Keratinocyte (primary cell): ENCODE data around the gene ATIC. TPM values are rescaled to one million over a fixed set of nuclear protein-coding genes. Genes with fewer than 3 reads are reported as not detected.

Experiments used
- DNase-seq: peaks from one replicate; pipeline ENCODE4 v3.0.0-alpha.2; 2011; ENCODE audit warnings: low read depth, missing footprints, low spot score
- FAIRE-seq: peaks from 2 replicates; lab custom pipeline; 2011; peaks lifted over from hg19 to GRCh38; lab: Jason Lieb, UNC
- H2AFZ ChIP-seq: 2 replicates; pipeline ENCODE4 v1.6.0; 2012; ENCODE audit warnings: low read length, control low read depth, inconsistent platforms; ENCODE audit not compliant: control insufficient read depth
- H3K27ac ChIP-seq: 2 replicates; pipeline ENCODE4 v1.5.1; 2011; ENCODE audit warnings: low read length; ENCODE audit not compliant: control insufficient read depth, insufficient read depth
- H3K27me3 ChIP-seq: 3 replicates; pipeline ENCODE4 v1.6.0; 2011; ENCODE audit warnings: low read length; ENCODE audit not compliant: control insufficient read depth, insufficient read depth; ENCODE audit errors: extremely low read depth
- H3K36me3 ChIP-seq, 2 experiments: 2 replicates in 1 of 2; 3 replicates in 1 of 2; pipeline ENCODE4 v1.5.1; 2011; ENCODE audit warnings: low read length in 2 of 2, mild to moderate bottlenecking in 1 of 2; ENCODE audit not compliant: control insufficient read depth in 2 of 2, insufficient read depth in 2 of 2; ENCODE audit errors: extremely low read depth in 1 of 2
- H3K4me1 ChIP-seq: 3 replicates; pipeline ENCODE4 v1.5.1; 2011; ENCODE audit warnings: low read length; ENCODE audit not compliant: control insufficient read depth, insufficient read depth; ENCODE audit errors: extremely low read depth
- H3K4me2 ChIP-seq: 3 replicates; pipeline ENCODE4 v1.6.0; 2011; ENCODE audit warnings: low read depth, low read length; ENCODE audit not compliant: control insufficient read depth, insufficient read depth; ENCODE audit errors: extremely low read depth
- H3K4me3 ChIP-seq, 3 experiments: fragments of 200-600 bp in 1 of 3; sonication (generic) in 1 of 3; 2 replicates in 2 of 3; 3 replicates in 1 of 3; pipeline ENCODE4 v1.5.1; 2011 to 2016; ENCODE audit warnings: low read length in 3 of 3, mild to moderate bottlenecking in 3 of 3, control low read depth in 2 of 3, inconsistent platforms in 1 of 3, low read depth in 1 of 3, mixed read lengths in 1 of 3, mixed run types in 1 of 3, moderate library complexity in 1 of 3; ENCODE audit not compliant: control insufficient read depth in 2 of 3, insufficient read depth in 2 of 3; ENCODE audit errors: extremely low read depth in 1 of 3
- H3K79me2 ChIP-seq: 2 replicates; pipeline ENCODE4 v1.6.0; 2012; ENCODE audit warnings: low read length; ENCODE audit not compliant: control insufficient read depth, insufficient read depth
- H3K9ac ChIP-seq: 3 replicates; pipeline ENCODE4 v1.6.0; 2011; ENCODE audit warnings: low read length; ENCODE audit not compliant: control insufficient read depth, insufficient read depth; ENCODE audit errors: extremely low read depth
- H3K9me1 ChIP-seq: 3 replicates; pipeline ENCODE4 v1.6.0; 2011; ENCODE audit warnings: low read length; ENCODE audit not compliant: control insufficient read depth, insufficient read depth; ENCODE audit errors: extremely low read depth
- H3K9me3 ChIP-seq: 2 replicates; pipeline ENCODE4 v1.5.1; 2012; ENCODE audit warnings: low read depth, low read length; ENCODE audit not compliant: control insufficient read depth
- H4K20me1 ChIP-seq: 3 replicates; pipeline ENCODE4 v1.6.0; 2011; ENCODE audit warnings: low read length; ENCODE audit not compliant: control insufficient read depth, insufficient read depth; ENCODE audit errors: extremely low read depth
- EZH2 ChIP-seq: IDR thresholded peaks from one replicate; pipeline ENCODE4 v1.6.1; 2012; ENCODE audit warnings: inconsistent platforms, mild to moderate bottlenecking, low read length, moderate library complexity
- dilution Hi-C: fragments of 300-500 bp; cut with MboI; formaldehyde crosslinking; loops from one replicate; pipeline ENCODE4 v1.7.0; 2020; ENCODE audit warnings: low sequenced_read_pairs; ENCODE audit not compliant: extremely low pct_ligation_motif_present
- polyA plus RNA-seq, 5 experiments: library from polyadenylated mRNA; depleted of rRNA in 3 of 5; stranded (reverse) in 3 of 5; stranded (forward) in 1 of 5; unstranded in 1 of 5; fragments of >200 nt; gene quantifications; 1 replicate in 1 of 5; 2 replicates in 3 of 5; 3 replicates in 1 of 5; pipeline versions ENCODE4 v1.2.1 to v1.2.3, GENCODE V29; 2011 to 2012; ENCODE audit warnings: missing spikeins in 2 of 5, low read depth in 1 of 5, low replicate concordance in 1 of 5
- TF ChIP-seq, protein P1 (sequence below), 3 experiments: IDR thresholded peaks in 1 of 3; conservative IDR thresholded peaks in 1 of 3; optimal IDR thresholded peaks in 1 of 3; 2 replicates in 2 of 3; 3 replicates in 1 of 3; pipeline versions ENCODE3 to v1.5.1; 2011; ENCODE audit warnings: low read length in 3 of 3, mild to moderate bottlenecking in 3 of 3, moderate library complexity in 2 of 3, control low read depth in 1 of 3, inconsistent platforms in 1 of 3; ENCODE audit not compliant: insufficient read depth in 2 of 3; ENCODE audit errors: extremely low read depth in 1 of 3

The ATIC gene
- polyA plus RNA-seq, 1 donor (not counting 4 experiments of a cell fraction or from before 2014, with no cell fraction given), result 110 TPM

DNA sequence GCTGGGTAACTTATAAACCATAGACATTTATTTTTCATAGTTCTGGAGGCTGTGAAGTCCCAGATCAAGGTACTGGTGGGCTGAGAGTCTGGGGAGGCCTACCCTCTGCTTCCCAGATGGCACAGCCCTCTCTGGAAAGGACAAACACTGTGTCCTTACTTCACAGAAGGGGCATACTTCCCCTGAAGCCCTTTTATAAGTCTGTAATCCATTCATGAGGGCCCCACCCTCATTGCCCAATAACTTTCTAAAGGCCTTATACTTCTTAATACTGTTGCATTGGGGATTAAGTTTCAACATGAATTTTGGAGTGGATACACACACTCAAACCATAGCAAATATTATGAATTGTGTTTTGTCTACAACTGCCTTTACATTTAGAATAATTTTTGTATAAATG lies 36.0 kb downstream of the ATIC start:
- no peaks in the 10 kb centered on the region for H3K27me3 ChIP-seq
- TF ChIP-seq, protein P1, sequence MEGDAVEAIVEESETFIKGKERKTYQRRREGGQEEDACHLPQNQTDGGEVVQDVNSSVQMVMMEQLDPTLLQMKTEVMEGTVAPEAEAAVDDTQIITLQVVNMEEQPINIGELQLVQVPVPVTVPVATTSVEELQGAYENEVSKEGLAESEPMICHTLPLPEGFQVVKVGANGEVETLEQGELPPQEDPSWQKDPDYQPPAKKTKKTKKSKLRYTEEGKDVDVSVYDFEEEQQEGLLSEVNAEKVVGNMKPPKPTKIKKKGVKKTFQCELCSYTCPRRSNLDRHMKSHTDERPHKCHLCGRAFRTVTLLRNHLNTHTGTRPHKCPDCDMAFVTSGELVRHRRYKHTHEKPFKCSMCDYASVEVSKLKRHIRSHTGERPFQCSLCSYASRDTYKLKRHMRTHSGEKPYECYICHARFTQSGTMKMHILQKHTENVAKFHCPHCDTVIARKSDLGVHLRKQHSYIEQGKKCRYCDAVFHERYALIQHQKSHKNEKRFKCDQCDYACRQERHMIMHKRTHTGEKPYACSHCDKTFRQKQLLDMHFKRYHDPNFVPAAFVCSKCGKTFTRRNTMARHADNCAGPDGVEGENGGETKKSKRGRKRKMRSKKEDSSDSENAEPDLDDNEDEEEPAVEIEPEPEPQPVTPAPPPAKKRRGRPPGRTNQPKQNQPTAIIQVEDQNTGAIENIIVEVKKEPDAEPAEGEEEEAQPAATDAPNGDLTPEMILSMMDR (optimal IDR thresholded peaks at IDR 0.05 in 1 of 3, IDR thresholded peaks at IDR 0.05 in 1 of 3, conservative IDR thresholded peaks at IDR 0.05 in 1 of 3; ENCODE audit: extremely low read depth in 1 of 3, insufficient read depth in 2 of 3, low read length in 3 of 3), result no peak
- no peaks in the 10 kb centered on the region for H4K20me1 ChIP-seq
- DNase-seq, result no peak
- H3K9me1 ChIP-seq, result no peaks in the 10 kb centered on the region
- H3K4me3 ChIP-seq, result no peak overlapping the region
- dilution Hi-C loops, result no loop called here
- no peak for FAIRE-seq
- H3K4me1 ChIP-seq, result no peaks in the 10 kb centered on the region
- H3K4me2 ChIP-seq, result no peak overlapping the region
- H3K79me2 ChIP-seq, result no peaks in the 10 kb centered on the region
- H3K9ac ChIP-seq, result no peak overlapping the region
- H3K27ac ChIP-seq, result no peak overlapping the region
- no peaks in the 10 kb centered on the region for H3K9me3 ChIP-seq
- H3K36me3 ChIP-seq, result peaks cover 31 to 36% of the 10 kb centered on the region in 2 experiments
- no peak overlapping the region for H2AFZ ChIP-seq

DNA sequence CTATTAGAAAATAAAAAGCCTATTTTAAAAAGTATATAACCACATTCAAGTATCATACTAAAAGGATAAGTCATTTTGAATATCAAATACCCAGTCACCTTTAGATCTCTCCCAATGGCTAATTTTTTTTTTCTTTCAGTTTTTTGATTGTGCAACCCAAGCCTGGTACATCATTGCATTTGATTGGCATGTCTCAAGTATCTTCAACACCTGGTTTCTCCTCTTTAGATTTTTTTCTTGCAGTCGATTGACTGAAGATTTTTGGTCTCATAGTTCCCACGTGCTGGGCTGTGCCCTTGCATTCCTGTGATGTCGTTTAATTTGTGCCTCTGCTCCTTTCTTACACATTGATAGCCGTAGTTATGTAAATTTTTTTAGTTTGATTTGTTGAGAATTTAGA lies 40.7 kb downstream of the ATIC start:
- no peaks in the 10 kb centered on the region for H3K9me3 ChIP-seq
- H3K36me3 ChIP-seq, result peaks cover 11 to 18% of the 10 kb centered on the region in 2 experiments
- no peak overlapping the region for H3K4me2 ChIP-seq
- no peak overlapping the region for H3K9ac ChIP-seq
- DNase-seq (no peak), FAIRE-seq (no peak)
- no peak overlapping the region for H3K4me3 ChIP-seq
- TF ChIP-seq EZH2, result no peak
- TF ChIP-seq, protein P1 (optimal IDR thresholded peaks at IDR 0.05 in 1 of 3, IDR thresholded peaks at IDR 0.05 in 1 of 3, conservative IDR thresholded peaks at IDR 0.05 in 1 of 3; ENCODE audit: extremely low read depth in 1 of 3, insufficient read depth in 2 of 3, low read length in 3 of 3), result no peak
- dilution Hi-C loops, result no loop called here
- no peaks in the 10 kb centered on the region for H3K4me1 ChIP-seq
- H4K20me1 ChIP-seq, result no peaks in the 10 kb centered on the region
- no peak overlapping the region for H3K27ac ChIP-seq
- no peak overlapping the region for H2AFZ ChIP-seq
- no peaks in the 10 kb centered on the region for H3K9me1 ChIP-seq
- H3K27me3 ChIP-seq, result no peaks in the 10 kb centered on the region
- no peaks in the 10 kb centered on the region for H3K79me2 ChIP-seq
